C4-2B (cell line): ENCODE measurements around the gene XBP1.

Experiments
- CTCF ChIP-seq: fragments of 450-650 bp; conservative IDR thresholded peaks from 2 replicates; pipeline ENCODE4 v1.5.1; 2017; ENCODE audit warnings: mild to moderate bottlenecking
- ZFX ChIP-seq: fragments of 450-650 bp; IDR thresholded peaks from 2 replicates; pipeline ENCODE4 v1.6.1; 2017

GRCh38 chr22:28821452-28821851, 21.1 kb upstream of the XBP1 start:
- TF ChIP-seq CTCF (no peak), ZFX (no peak)
